Duodenal mucosa (tissue), 2 donors: Measurements from ENCODE around the gene PSKH1.

Experiments used
- H3K27ac ChIP-seq: one replicate; pipeline ENCODE4 v1.7.0; 2013; ENCODE audit warnings: low read depth, low read length
- H3K27me3 ChIP-seq, 2 donors: one replicate each; pipeline ENCODE4 v1.7.0; 2013; ENCODE audit warnings: low read length in 2 of 2, control low read depth in 1 of 2; ENCODE audit not compliant: insufficient read depth in 2 of 2, control insufficient read depth in 1 of 2
- H3K36me3 ChIP-seq, 2 donors: one replicate each; pipeline ENCODE4 v1.7.0; 2013; ENCODE audit warnings: low read length in 2 of 2, control low read depth in 1 of 2; ENCODE audit not compliant: insufficient read depth in 2 of 2, control insufficient read depth in 1 of 2
- H3K4me1 ChIP-seq, 2 donors: one replicate each; pipeline ENCODE4 v1.7.0; 2013; ENCODE audit warnings: low read length in 2 of 2, control low read depth in 1 of 2; ENCODE audit not compliant: insufficient read depth in 2 of 2, control insufficient read depth in 1 of 2
- H3K4me3 ChIP-seq, 2 donors: one replicate each; pipeline ENCODE4 v1.7.0; 2013; ENCODE audit warnings: low read length in 2 of 2, low read depth in 1 of 2
- H3K9ac ChIP-seq, 2 donors: one replicate each; pipeline ENCODE4 v1.7.0; 2013; ENCODE audit warnings: low read length in 2 of 2, low read depth in 1 of 2
- H3K9me3 ChIP-seq, 2 donors: one replicate each; pipeline ENCODE4 v1.7.0; 2013; ENCODE audit warnings: low read length in 2 of 2, control low read depth in 1 of 2; ENCODE audit not compliant: control insufficient read depth in 1 of 2

PSKH1 gene

DNA sequence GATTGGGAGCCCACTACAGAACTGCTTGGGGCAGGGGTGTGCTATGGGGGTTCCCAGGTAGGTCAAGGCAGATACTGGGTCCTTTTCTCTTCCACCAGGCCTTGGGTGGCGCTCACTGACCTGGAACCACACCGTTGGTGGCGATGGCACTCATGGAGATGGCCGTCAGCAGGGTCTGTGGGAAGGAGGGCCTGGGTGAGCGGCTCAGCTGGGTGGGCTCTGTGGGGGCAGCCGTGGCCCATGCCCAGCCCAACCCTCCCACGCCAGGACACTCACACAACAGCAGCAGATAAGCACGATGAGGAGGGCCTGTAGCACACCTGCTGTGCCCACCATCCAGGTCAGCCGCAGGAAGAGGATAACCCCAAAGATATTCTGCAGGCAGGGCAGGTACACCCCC lies 64.6 kb downstream of the PSKH1 start:
- Histone ChIP-seq H3K9ac (no peak overlapping the region), H3K4me3 (no peak overlapping the region), H3K27ac (no peak overlapping the region), H3K4me1 (peaks cover 6 to 23% of the 10 kb centered on the region in 2 donors), H3K27me3 (no peaks in the 10 kb centered on the region), H3K9me3 (no peaks in the 10 kb centered on the region), H3K36me3 (peaks cover 3 to 40% of the 10 kb centered on the region in 2 donors)

DNA sequence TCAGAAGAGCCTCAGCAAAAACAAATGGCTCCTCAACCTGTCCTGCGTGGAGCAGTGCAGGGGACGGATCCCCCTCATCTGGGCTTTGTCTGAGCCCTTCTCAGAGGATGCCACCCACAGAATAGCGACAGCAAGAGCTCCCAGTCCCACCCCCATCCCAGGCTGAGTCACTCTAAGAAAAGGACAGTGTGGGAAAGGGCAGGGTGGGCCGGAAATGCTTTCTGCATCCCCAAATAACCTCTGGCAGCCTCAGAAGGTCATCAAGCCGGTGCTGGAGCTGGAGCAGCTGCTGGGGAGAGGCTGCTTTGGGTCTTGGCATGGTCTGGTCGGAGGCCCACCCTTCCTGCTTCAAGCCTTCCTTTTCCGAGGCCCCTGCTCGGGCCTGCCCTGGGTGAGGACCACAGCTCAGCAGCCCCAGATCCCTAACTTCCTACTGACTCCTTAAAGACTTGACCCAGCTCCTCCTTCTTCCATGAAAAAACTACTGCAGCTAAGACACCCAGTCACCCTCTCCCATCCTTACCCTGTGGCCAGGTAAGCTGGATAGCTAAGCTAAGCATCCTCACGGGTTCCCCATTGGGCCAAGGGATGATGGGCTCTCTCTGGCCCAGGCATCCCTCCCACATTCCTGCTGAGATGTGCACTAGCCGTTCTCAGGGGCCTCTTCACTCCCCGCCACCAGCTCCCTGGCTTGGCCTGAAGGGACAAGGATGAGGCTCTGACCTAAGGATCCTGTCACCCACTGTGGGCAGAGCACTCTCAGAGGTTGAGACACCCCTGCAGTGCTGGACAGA lies 66.7 kb downstream of the PSKH1 start:
- H3K9ac ChIP-seq: peak overlapping the region in 1 of 2 donors; percentile 25

DNA sequence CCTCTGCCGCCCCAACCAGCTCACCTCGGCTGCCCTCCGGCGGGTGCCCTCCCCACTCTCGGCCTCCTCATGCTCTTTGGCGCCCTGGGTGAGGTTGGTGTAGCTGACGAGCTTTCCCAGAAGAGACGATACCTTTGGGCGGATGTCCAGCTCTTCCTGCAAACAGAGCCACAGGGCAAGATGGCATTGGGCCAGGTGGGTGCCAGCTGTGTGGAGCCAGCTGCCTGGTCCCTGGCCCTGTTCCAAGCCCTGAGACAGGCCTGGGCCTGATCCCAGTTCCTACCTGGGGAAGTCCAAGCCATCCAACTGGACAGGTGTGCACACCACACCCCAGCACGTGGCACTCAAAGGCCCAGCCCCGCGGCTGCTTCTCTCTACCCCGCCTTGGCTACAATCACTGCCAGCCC lies 68.5 kb downstream of the PSKH1 start:
- Histone ChIP-seq H3K27ac (no peak overlapping the region), H3K36me3 (peaks cover 3 to 31% of the 10 kb centered on the region in 2 donors), H3K9ac (no peak overlapping the region), H3K27me3 (no peaks in the 10 kb centered on the region), H3K4me1 (peaks cover 15 to 57% of the 10 kb centered on the region in 2 donors), H3K9me3 (no peaks in the 10 kb centered on the region), H3K4me3 (no peak overlapping the region)

More for the DNA sequence above, 66.7 kb downstream of the PSKH1 start:
- H3K27ac ChIP-seq: peak overlapping the region; percentile 62
- peaks cover 9 to 40% of the 10 kb centered on the region in 2 donors for H3K4me1 ChIP-seq
- no peaks in the 10 kb centered on the region for H3K9me3 ChIP-seq
- no peak overlapping the region for H3K4me3 ChIP-seq
- H3K27me3 ChIP-seq: no peaks in the 10 kb centered on the region
- H3K36me3 ChIP-seq: peaks cover 3 to 31% of the 10 kb centered on the region in 2 donors

DNA sequence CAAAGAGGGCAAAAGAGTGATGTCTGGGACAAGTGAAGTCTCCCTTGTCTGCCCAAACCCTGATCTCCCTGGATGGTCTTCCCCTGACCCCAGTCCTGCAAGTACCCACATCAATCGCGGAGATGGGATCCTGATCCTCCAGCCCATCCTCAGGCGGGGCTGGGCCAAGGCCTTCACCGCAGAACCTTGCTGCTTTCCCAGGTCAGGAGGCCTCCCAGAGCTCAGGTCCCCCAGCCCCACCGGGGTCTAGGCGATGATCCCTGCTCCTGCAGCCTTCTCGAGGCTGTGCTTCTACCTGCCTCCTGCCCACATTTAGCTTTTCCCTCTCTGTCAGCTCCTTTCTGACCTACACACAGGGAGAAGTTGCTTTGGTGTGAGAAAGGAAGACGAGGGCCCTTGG lies 69.1 kb downstream of the PSKH1 start:
- Histone ChIP-seq H3K36me3 (peaks cover 3 to 31% of the 10 kb centered on the region in 2 donors), H3K4me3 (no peak overlapping the region), H3K9me3 (no peaks in the 10 kb centered on the region), H3K9ac (no peak overlapping the region), H3K27ac (no peak overlapping the region), H3K4me1 (peaks cover 21 to 63% of the 10 kb centered on the region in 2 donors), H3K27me3 (peaks cover 0 to under 1% of the 10 kb centered on the region in 2 donors)

DNA sequence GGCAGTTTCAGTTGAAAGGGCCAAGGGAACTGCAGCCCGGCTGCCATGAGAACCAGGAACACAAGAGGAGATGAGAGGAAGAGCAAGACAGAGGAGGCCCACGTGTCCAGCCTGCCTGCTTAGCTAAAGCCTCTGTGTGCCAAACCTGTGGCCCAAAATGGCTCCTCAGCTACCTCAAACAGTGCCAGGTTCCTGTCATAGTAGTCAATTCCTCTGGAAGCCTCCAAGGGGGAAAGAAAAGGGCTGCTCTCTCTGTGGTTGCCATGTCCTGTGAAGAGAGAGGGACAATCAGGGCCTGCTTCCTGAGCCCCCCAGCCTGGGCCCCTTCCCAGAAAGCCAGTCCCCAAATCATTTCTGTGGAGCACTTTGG lies 70.2 kb downstream of the PSKH1 start:
- peaks cover 25 to 67% of the 10 kb centered on the region in 2 donors for H3K4me1 ChIP-seq
- peaks cover 0 to 3% of the 10 kb centered on the region in 2 donors for H3K27me3 ChIP-seq
- H3K9ac ChIP-seq: no peak overlapping the region
- no peak overlapping the region for H3K27ac ChIP-seq
- H3K4me3 ChIP-seq: no peak overlapping the region
- H3K9me3 ChIP-seq: no peaks in the 10 kb centered on the region
- peaks cover 3 to 24% of the 10 kb centered on the region in 2 donors for H3K36me3 ChIP-seq

DNA sequence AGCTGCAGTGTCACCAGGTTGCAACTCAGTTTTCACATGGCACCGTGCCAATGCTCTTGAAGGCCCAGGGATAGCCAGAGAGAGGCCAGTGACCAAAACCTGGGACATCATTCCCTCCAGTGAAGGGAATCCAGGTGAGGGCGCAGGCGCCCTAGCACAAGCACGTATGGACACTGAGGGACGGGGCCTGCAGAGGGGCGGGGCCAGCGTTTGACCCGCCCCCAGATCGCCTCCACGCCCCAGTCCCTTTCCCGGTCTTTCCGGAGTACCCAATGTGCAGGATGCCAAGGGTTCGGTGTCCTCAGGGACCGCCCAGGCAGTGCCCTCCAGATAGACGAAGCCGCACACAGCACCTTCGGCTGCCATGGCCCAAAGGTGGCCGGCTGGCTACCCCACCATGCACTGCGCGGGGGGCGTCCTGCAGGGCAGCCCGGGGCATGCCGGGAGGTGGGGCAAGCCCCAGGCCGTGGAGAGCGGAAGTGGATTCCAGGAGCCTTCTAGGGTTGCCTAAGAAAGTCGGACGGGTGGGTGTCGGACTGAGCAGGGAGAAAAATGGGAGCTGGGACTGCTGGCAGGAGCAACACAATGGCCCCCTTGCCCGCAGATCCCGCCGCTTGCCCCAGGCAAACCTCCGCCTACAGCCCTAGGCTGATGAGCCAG lies 70.7 kb downstream of the PSKH1 start:
- H3K27ac ChIP-seq: no peak overlapping the region
- H3K4me1 ChIP-seq: peaks cover 25 to 69% of the 10 kb centered on the region in 2 donors
- no peaks in the 10 kb centered on the region for H3K9me3 ChIP-seq
- H3K27me3 ChIP-seq: peaks cover 0 to 3% of the 10 kb centered on the region in 2 donors
- H3K36me3 ChIP-seq: peaks cover 3 to 24% of the 10 kb centered on the region in 2 donors
- H3K4me3 ChIP-seq: no peak overlapping the region
- no peak overlapping the region for H3K9ac ChIP-seq

DNA sequence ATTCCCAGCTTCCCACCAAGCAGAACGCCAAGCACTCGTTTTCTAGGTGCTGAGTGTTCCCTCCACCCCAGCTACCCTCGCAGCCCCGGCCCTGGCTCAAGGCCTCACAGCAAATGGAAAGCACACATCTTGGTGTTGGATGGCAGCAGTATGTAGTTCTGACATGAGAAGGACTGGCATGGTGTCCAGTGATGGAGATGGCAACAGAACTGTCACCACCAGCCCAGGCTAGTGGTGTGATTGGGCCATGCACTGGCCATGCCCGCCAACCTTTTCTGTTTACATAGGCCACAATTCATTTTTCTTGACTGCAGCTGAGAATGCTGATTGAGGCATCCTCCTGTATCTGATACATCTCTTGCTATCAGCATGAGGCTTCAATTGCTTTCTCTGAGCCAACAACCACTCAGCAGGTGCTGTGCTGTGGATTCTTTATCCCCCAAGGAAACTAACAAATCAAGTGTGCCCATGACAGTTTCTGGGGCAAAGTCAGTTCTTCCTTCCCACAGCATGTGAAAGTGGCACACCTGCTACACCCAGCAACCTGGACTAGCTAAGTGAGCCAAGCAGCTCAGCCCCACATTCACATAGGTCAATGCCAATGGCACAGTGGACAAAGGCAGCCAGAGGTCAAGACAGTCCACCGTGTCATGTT lies 71.5 kb downstream of the PSKH1 start:
- H3K9ac ChIP-seq: no peak overlapping the region
- H3K36me3 ChIP-seq: peaks cover 3 to 24% of the 10 kb centered on the region in 2 donors
- peaks cover 25 to 72% of the 10 kb centered on the region in 2 donors for H3K4me1 ChIP-seq

DNA sequence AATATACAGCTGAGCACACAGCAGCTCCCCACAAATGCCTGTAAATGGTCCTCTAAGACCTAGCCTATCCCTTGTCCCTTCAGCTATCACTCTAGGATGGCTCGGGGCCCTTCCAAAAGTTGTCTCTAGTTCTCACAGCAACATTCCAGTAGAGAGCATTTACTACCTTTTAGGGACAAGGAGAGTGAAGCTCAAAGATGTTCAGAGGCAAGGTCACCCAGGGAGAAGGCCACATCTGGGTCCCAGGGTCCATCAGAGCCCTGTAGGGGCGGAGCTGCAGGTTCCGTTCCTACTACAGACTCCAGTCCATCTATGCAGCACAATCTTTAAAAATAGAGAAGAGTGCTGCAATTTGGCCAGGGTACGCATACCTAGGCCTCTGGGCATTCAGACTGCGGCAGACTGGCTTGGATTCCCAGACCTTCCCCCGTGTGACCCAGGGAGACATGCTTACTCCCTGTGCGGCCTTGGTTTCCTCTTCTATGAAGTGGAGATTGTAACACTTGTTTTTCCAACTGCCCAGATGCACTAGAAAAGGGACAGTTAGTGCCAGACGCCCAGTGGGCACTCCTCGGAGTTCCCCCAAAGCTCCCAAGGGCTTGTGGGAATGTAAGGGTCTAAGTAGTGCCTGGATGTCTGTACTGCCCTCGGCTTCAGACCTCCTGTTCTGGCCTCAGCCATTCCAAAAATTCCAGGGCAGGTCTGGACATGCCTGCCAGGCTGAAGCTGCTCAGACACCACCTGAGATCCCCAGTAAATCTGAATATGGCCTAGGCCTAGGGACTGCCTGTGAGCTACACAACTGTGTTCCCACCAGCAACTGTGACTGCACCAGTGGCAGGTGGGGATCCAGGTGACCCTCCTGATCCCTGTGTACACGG lies 72.9 kb downstream of the PSKH1 start:
- H3K4me1 ChIP-seq: peaks cover 19 to 61% of the 10 kb centered on the region in 2 donors
- H3K36me3 ChIP-seq: peaks cover 0 to 15% of the 10 kb centered on the region in 2 donors
- H3K4me3 ChIP-seq: peak overlapping the region; percentile 71 to 79
- no peaks in the 10 kb centered on the region for H3K9me3 ChIP-seq
- no peak overlapping the region for H3K27ac ChIP-seq
- H3K27me3 ChIP-seq: peaks cover 0 to 3% of the 10 kb centered on the region in 2 donors
- H3K9ac ChIP-seq: no peak overlapping the region

More for the DNA sequence above, 71.5 kb downstream of the PSKH1 start:
- Histone ChIP-seq H3K27me3 (peaks cover 0 to 3% of the 10 kb centered on the region in 2 donors), H3K9me3 (no peaks in the 10 kb centered on the region), H3K4me3 (no peak overlapping the region), H3K27ac (no peak overlapping the region)

DNA sequence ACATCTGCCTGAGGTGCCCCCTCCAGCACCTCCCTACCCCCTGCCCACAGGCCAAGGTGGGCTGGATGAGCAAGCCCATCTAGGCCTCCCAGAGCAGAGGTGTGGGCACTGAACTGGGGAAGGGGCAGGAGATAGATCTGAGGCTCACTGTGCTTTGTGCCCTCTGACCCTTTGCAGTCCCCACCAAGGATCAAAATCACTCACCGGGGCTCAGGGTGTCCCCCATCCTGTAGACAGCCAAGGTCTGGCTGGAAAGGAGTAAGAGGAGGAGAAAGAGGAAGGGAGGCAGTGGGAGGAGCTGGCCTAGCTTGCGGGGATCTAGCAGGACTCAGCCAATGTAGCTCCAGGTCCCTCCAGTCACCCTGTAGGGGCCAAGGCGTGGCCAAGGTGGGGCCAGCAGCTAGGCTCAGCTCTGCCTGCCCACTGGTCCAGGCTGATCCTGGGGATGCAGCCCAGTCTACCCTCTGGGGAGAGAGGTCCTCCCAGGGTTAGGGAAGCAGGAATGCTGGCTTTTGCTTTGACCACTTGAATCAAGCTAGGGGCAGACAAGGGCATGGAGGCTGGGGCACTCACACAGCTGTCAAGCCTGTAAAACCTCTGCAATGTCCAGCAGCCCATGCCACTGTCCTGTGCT lies 73.6 kb downstream of the PSKH1 start:
- no peak overlapping the region for H3K27ac ChIP-seq
- peaks cover 19 to 56% of the 10 kb centered on the region in 2 donors for H3K4me1 ChIP-seq
- peaks cover 0 to 3% of the 10 kb centered on the region in 2 donors for H3K27me3 ChIP-seq
- H3K36me3 ChIP-seq: peaks cover 0 to 7% of the 10 kb centered on the region in 2 donors
- H3K9me3 ChIP-seq: no peaks in the 10 kb centered on the region
- H3K4me3 ChIP-seq: peak overlapping the region; percentile 71 to 79
- peak overlapping the region; percentile 72 to 89 for H3K9ac ChIP-seq
